Activated CD4-positive, CD25-positive, alpha-beta regulatory T cell (primary cell): ENCODE measurements around the gene GCLM.
A peak's percentile ranks its signal among the peaks of the same experiment; 100 is the strongest.
"Not testable (repeated sequence)": the region's sequence is repeated elsewhere in the genome, so short reads cannot be mapped to it uniquely, and the experiment has no call there.

Experiments used
- DNase-seq, 4 experiments: peaks; one replicate each; lab custom pipeline; 2025; lab: John Stamatoyannopoulos, UW

GCLM gene

GRCh38 chr1:93888900-93889299 lies 20.3 kb downstream of the GCLM start:
- DNase-seq = no peak

- DNase-seq = no peak
These were observed 27.0 kb downstream of the GCLM start for GRCh38 chr1:93882269-93882668.

GRCh38 chr1:93880731-93881130 lies 28.5 kb downstream of the GCLM start:
- DNase-seq = no peak

- DNase-seq = peak; percentile 56 to 79 (median 72)
These were observed 30.2 kb downstream of the GCLM start, which contains the start of gene DNTTIP2 for GRCh38 chr1:93878889-93879586. TSS of gene DNTTIP2 (minus strand) at chr1:93879206. CDS start at chr1:93879148, 58 bp downstream.

- peak; percentile 5 to 27 (median 7) for DNase-seq
These were observed 30.7 kb downstream of the GCLM start for GRCh38 chr1:93878501-93878888.

- no peak for DNase-seq
These were observed 31.7 kb downstream of the GCLM start for GRCh38 chr1:93877529-93877928.

- DNase-seq = no peak
These were observed 33.0 kb downstream of the GCLM start for GRCh38 chr1:93876244-93876643.

GRCh38 chr1:93874025-93874651 lies 35.1 kb downstream of the GCLM start:
- no peak for DNase-seq

- DNase-seq = no peak
These were observed 37.9 kb downstream of the GCLM start for GRCh38 chr1:93871366-93871765.

GRCh38 chr1:93869653-93870052 lies 39.6 kb downstream of the GCLM start:
- no peak for DNase-seq

- not testable (repeated sequence) for DNase-seq
These were observed 40.7 kb downstream of the GCLM start for GRCh38 chr1:93868492-93868891.

GRCh38 chr1:93865253-93865652 lies 44.0 kb downstream of the GCLM start:
- no peak for DNase-seq

GRCh38 chr1:93864175-93864574 lies 45.1 kb downstream of the GCLM start:
- no peak for DNase-seq

GRCh38 chr1:93857653-93858052 lies 51.6 kb downstream of the GCLM start:
- not testable (repeated sequence) for DNase-seq

GRCh38 chr1:93855983-93856382 lies 53.2 kb downstream of the GCLM start:
- DNase-seq = not testable (repeated sequence)

GRCh38 chr1:93853940-93854339 lies 55.3 kb downstream of the GCLM start:
- no peak for DNase-seq

- no peak for DNase-seq
These were observed 57.4 kb downstream of the GCLM start for GRCh38 chr1:93851878-93852277.

GRCh38 chr1:93851327-93851712 lies 57.9 kb downstream of the GCLM start:
- DNase-seq = no peak

- DNase-seq = peak; percentile 8 to 22 (median 20)
These were observed 58.4 kb downstream of the GCLM start for GRCh38 chr1:93850687-93851326.

- DNase-seq = no peak
These were observed 60.8 kb downstream of the GCLM start for GRCh38 chr1:93848350-93848883.

- peak; percentile 31 to 46 (median 38) for DNase-seq
These were observed 61.4 kb downstream of the GCLM start for GRCh38 chr1:93847811-93848288.

GRCh38 chr1:93846992-93847810 lies 62.0 kb downstream of the GCLM start:
- peak; percentile 76 to 84 (median 82) for DNase-seq
